Liver (tissue), 3 donors: ENCODE results near the gene CD300E.

ENCODE experiments used
- CTCF ChIP-seq: fragments of 150-350 bp; IDR thresholded peaks from 2 replicates; pipeline ENCODE4 v1.5.1; 2017; ENCODE audit warnings: improper control_type of control experiment, low read depth, low read length; ENCODE audit not compliant: missing input control
- EGR1 ChIP-seq, 2 donors: IDR thresholded peaks; 2 replicates each; pipeline ENCODE4 v1.6.1; 2016 to 2018; ENCODE audit warnings: antibody characterized with exemption in 2 of 2, low read depth in 2 of 2
- FOXA1 ChIP-seq: IDR thresholded peaks from 2 replicates; pipeline ENCODE4 v1.6.1; 2016; ENCODE audit warnings: antibody characterized with exemption
- GABPA ChIP-seq, 2 donors: IDR thresholded peaks in 1 of 2; conservative IDR thresholded peaks in 1 of 2; 2 replicates each; pipeline ENCODE4 v1.6.1; 2016; ENCODE audit warnings: antibody characterized with exemption in 2 of 2, mild to moderate bottlenecking in 1 of 2, moderate library complexity in 1 of 2
- RAD21 ChIP-seq, 2 donors: IDR thresholded peaks; 2 replicates each; pipeline ENCODE4 v1.6.1; 2016; ENCODE audit warnings: antibody characterized with exemption in 2 of 2, mild to moderate bottlenecking in 2 of 2
- REST ChIP-seq: IDR thresholded peaks from 2 replicates; pipeline ENCODE4 v1.6.1; 2016; ENCODE audit warnings: antibody characterized with exemption, mild to moderate bottlenecking
- RXRA ChIP-seq, 2 donors: IDR thresholded peaks; 2 replicates each; pipeline ENCODE4 v1.6.1; 2017 to 2018; ENCODE audit warnings: antibody characterized with exemption in 2 of 2, mild to moderate bottlenecking in 1 of 2
- SP1 ChIP-seq: IDR thresholded peaks from 2 replicates; pipeline ENCODE4 v1.6.1; 2018; ENCODE audit warnings: antibody characterized with exemption, mild to moderate bottlenecking
- TAF1 ChIP-seq: conservative IDR thresholded peaks from 2 replicates; pipeline ENCODE4 v1.6.1; 2016; ENCODE audit warnings: antibody characterized with exemption, mild to moderate bottlenecking
- YY1 ChIP-seq: IDR thresholded peaks from 2 replicates; pipeline ENCODE4 v1.6.1; 2016; ENCODE audit warnings: antibody characterized with exemption, mild to moderate bottlenecking
- donor health status: healthy.
- donor health status: healthy.

GRCh38 chr17:74633326-74633725 lies 9.8 kb upstream of the CD300E start:
- TF ChIP-seq CTCF = no peak
- no peak for TF ChIP-seq EGR1 (IDR thresholded peaks at IDR 0.05; ENCODE audit: low read depth in 2 of 2)
- TF ChIP-seq RXRA (IDR thresholded peaks at IDR 0.05) = no peak
- no peak for TF ChIP-seq YY1
- no peak for TF ChIP-seq RAD21 (IDR thresholded peaks at IDR 0.05)
- TF ChIP-seq REST = no peak
- no peak for TF ChIP-seq GABPA (IDR thresholded peaks at IDR 0.05 in 1 of 2, conservative IDR thresholded peaks at IDR 0.05 in 1 of 2)
- TF ChIP-seq SP1 = no peak
- TF ChIP-seq FOXA1 = no peak
- TF ChIP-seq TAF1 = no peak
